HEK293T (cell line): Measurements from ENCODE around the gene METTL21C.

Experiments
- CTCF ChIA-PET: fragments of 350-600 bp; formaldehyde crosslinking; extraction: SDS; loops from one replicate; lab custom pipeline; 2021; ENCODE audit warnings: antibody characterized with exemption, inconsistent platforms; lab: Yijun Ruan, JAX
- POLR2A ChIA-PET: fragments of 350-600 bp; formaldehyde crosslinking; extraction: SDS; loops from one replicate; lab custom pipeline; 2020; ENCODE audit warnings: antibody characterized with exemption, inconsistent platforms; lab: Yijun Ruan, JAX
- DNase-seq: peaks from one replicate; pipeline ENCODE4 v3.0.0; 2012; ENCODE audit warnings: mixed read lengths; ENCODE audit errors: extremely low spot score
- ARNT ChIP-seq: fragments of 450-650 bp; IDR thresholded peaks from 2 replicates; pipeline ENCODE4 v1.6.1; 2017; ENCODE audit warnings: mild to moderate bottlenecking
- BHLHE40 ChIP-seq: fragments of 450-650 bp; IDR thresholded peaks from 2 replicates; pipeline ENCODE4 v1.6.1; 2016; ENCODE audit warnings: mild to moderate bottlenecking, moderate library complexity, borderline replicate concordance
- CTBP1 ChIP-seq: fragments of 450-650 bp; IDR thresholded peaks from 2 replicates; pipeline ENCODE4 v1.6.1; 2016; ENCODE audit warnings: borderline replicate concordance
- ELF4 ChIP-seq: fragments of 450-650 bp; IDR thresholded peaks from 2 replicates; pipeline ENCODE4 v1.6.1; 2017; ENCODE audit warnings: antibody characterized with exemption
- FOXA1 ChIP-seq: fragments of 450-650 bp; IDR thresholded peaks from 2 replicates; pipeline ENCODE4 v1.6.1; 2016; ENCODE audit warnings: mild to moderate bottlenecking
- FOXK2 ChIP-seq: fragments of 450-650 bp; IDR thresholded peaks from 2 replicates; pipeline ENCODE4 v1.6.1; 2016; ENCODE audit warnings: mild to moderate bottlenecking
- FOXM1 ChIP-seq: fragments of 450-650 bp; IDR thresholded peaks from 2 replicates; pipeline ENCODE4 v1.6.1; 2017; ENCODE audit warnings: mild to moderate bottlenecking, borderline replicate concordance
- HDGF ChIP-seq: fragments of 450-650 bp; IDR thresholded peaks from 2 replicates; pipeline ENCODE4 v1.6.1; 2017; ENCODE audit warnings: antibody characterized with exemption, borderline replicate concordance
- L3MBTL2 ChIP-seq: fragments of 450-650 bp; conservative IDR thresholded peaks from 2 replicates; pipeline ENCODE4 v1.6.1; 2016; ENCODE audit warnings: mild to moderate bottlenecking
- LEF1 ChIP-seq: fragments of 450-650 bp; IDR thresholded peaks from 2 replicates; pipeline ENCODE4 v1.6.1; 2017; ENCODE audit warnings: mild to moderate bottlenecking, borderline replicate concordance
- NFRKB ChIP-seq: fragments of 450-650 bp; IDR thresholded peaks from 2 replicates; pipeline ENCODE4 v1.6.1; 2016; ENCODE audit warnings: mild to moderate bottlenecking, moderate library complexity
- SP1 ChIP-seq: fragments of 450-650 bp; IDR thresholded peaks from 2 replicates; pipeline ENCODE4 v1.6.1; 2017
- SUZ12 ChIP-seq: fragments of 450-650 bp; IDR thresholded peaks from 2 replicates; pipeline ENCODE4 v1.6.1; 2016; ENCODE audit warnings: mild to moderate bottlenecking
- TARDBP ChIP-seq: fragments of 450-650 bp; IDR thresholded peaks from 2 replicates; pipeline ENCODE4 v1.6.1; 2016
- ZNF384 ChIP-seq: fragments of 450-650 bp; IDR thresholded peaks from 2 replicates; pipeline ENCODE4 v1.6.1; 2016
- TF ChIP-seq, protein P1 (sequence below): fragments of 450-650 bp; IDR thresholded peaks from 2 replicates; pipeline ENCODE4 v1.6.1; 2016

Gene METTL21C

DNA sequence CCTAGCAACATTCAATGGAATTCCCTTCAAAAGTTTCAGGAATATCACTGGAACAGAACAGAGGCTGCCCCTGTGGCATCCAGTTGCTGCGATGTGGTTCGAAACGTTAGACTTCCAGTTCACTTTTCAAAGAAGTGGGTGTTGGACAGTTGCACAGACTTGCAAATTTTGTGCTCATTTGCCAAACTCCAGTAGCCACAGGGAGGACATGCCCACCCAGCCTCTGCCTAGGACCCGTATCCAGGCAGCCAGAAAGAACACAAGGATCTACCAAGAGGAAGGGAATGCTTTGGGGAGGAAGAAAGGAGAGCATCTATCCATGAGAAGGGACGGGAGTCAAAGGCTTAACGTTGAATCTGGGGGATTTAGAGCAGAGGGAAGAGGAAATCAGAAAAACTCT is at the start of gene METTL21C:
Gene METTL21C (minus strand): TSS at position 108 of the 400 bp plus-strand sequence. CDS start 546 bp downstream, outside the sequence.
- no peak for DNase-seq
- TF ChIP-seq LEF1: no peak
- no peak for TF ChIP-seq SUZ12
- TF ChIP-seq BHLHE40: no peak
- no peak for TF ChIP-seq HDGF
- TF ChIP-seq TARDBP: no peak
- no peak for TF ChIP-seq FOXK2
- TF ChIP-seq CTBP1: no peak
- TF ChIP-seq ARNT: no peak
- TF ChIP-seq, protein P1, sequence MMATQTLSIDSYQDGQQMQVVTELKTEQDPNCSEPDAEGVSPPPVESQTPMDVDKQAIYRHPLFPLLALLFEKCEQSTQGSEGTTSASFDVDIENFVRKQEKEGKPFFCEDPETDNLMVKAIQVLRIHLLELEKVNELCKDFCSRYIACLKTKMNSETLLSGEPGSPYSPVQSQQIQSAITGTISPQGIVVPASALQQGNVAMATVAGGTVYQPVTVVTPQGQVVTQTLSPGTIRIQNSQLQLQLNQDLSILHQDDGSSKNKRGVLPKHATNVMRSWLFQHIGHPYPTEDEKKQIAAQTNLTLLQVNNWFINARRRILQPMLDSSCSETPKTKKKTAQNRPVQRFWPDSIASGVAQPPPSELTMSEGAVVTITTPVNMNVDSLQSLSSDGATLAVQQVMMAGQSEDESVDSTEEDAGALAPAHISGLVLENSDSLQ: no peak
- TF ChIP-seq ZNF384: no peak
- TF ChIP-seq FOXM1: no peak
- TF ChIP-seq ELF4: no peak
- no peak for TF ChIP-seq NFRKB
- no peak for TF ChIP-seq L3MBTL2
- no peak for TF ChIP-seq SP1
- no peak for TF ChIP-seq FOXA1
- ChIA-PET POLR2A (no interaction called here), CTCF (no interaction called here)

DNA sequence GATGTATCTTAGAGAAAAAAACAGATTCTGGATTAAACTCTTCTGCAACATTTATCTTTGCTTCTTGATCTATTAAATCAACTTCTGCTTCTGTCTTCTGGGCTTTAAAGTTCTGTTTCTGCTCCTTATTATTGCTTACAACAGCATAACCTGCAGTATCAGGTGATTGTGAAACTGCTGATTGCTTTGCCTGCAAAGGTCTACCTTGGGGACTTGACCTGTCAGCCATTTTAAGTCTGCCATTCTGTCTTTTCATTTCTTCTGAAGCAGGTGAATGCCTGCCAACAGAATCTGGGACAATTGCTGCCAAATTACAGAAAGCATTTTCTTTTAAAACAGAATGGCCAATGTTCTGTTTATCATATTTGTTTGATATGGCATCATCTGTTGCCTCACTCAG is 47.7 kb upstream of the METTL21C start:
- ChIA-PET POLR2A (no interaction called here), CTCF (no interaction called here)
- no peak for DNase-seq

GRCh38 chr13:102742101-102742500 is 47.3 kb upstream of the METTL21C start:
- ChIA-PET POLR2A (no interaction called here), CTCF (no interaction called here)
- no peak for DNase-seq
- TF ChIP-seq FOXA1 (no peak), HDGF (no peak), FOXK2 (no peak), LEF1 (no peak), CTBP1 (no peak), L3MBTL2 (no peak), BHLHE40 (no peak), ZNF384 (no peak), TARDBP (no peak), ELF4 (no peak)
- TF ChIP-seq, protein P1: no peak

More for the DNA sequence above, 47.7 kb upstream of the METTL21C start:
- TF ChIP-seq, protein P1: no peak
- TF ChIP-seq SUZ12: no peak
- no peak for TF ChIP-seq TARDBP
- TF ChIP-seq SP1: no peak
- TF ChIP-seq NFRKB: no peak
- no peak for TF ChIP-seq CTBP1
- TF ChIP-seq BHLHE40: no peak
- TF ChIP-seq ZNF384: no peak
- no peak for TF ChIP-seq HDGF
- TF ChIP-seq FOXM1: no peak

GRCh38 chr13:102729560-102730270 is 34.9 kb upstream of the METTL21C start:
- CTCF ChIA-PET: no interaction called here
- TF ChIP-seq BHLHE40: no peak
- TF ChIP-seq HDGF: no peak
- no peak for TF ChIP-seq NFRKB
- no peak for TF ChIP-seq SP1
- TF ChIP-seq L3MBTL2: no peak
- no peak for TF ChIP-seq FOXM1
- no peak for TF ChIP-seq SUZ12
- TF ChIP-seq, protein P1: no peak
- no peak for TF ChIP-seq ELF4
- no peak for TF ChIP-seq FOXA1
- no peak for TF ChIP-seq ZNF384
- TF ChIP-seq ARNT: no peak
- TF ChIP-seq TARDBP: no peak

GRCh38 chr13:102726430-102726829 is 31.6 kb upstream of the METTL21C start:
- POLR2A ChIA-PET: no interaction called here
- TF ChIP-seq FOXM1: no peak
- TF ChIP-seq HDGF: no peak
- TF ChIP-seq ARNT: no peak
- no peak for TF ChIP-seq BHLHE40
- no peak for TF ChIP-seq TARDBP
- TF ChIP-seq CTBP1: no peak
- TF ChIP-seq NFRKB: no peak
- TF ChIP-seq SUZ12: no peak
- no peak for TF ChIP-seq ELF4
- no peak for TF ChIP-seq LEF1
- TF ChIP-seq ZNF384: no peak
- no peak for TF ChIP-seq L3MBTL2
- no peak for TF ChIP-seq SP1
- no peak for TF ChIP-seq FOXK2
- TF ChIP-seq FOXA1: no peak
- DNase-seq: no peak
- CTCF ChIA-PET: no interaction called here

More at GRCh38 chr13:102729560-102730270, 34.9 kb upstream of the METTL21C start:
- POLR2A ChIA-PET: no interaction called here
- DNase-seq: no peak
